DOHH2 (cell line): ENCODE measurements around the gene SHISA4.

Experiments used
- H3F3A ChIP-seq: fragments of 200-600 bp; sonication (generic), shearing (Covaris generic); 2 replicates; pipeline ENCODE4 v1.6.0; 2016; ENCODE audit warnings: antibody characterized with exemption, mild to moderate bottlenecking; ENCODE audit not compliant: control insufficient read depth, insufficient read depth
- H3K27ac ChIP-seq: fragments of 200-600 bp; sonication (generic); 2 replicates; pipeline ENCODE4 v1.5.1; 2014; ENCODE audit warnings: low read depth, mild to moderate bottlenecking, low read length, moderate library complexity
- H3K27me3 ChIP-seq: fragments of 200-600 bp; sonication (generic); 2 replicates; pipeline ENCODE4 v1.6.1; 2014; ENCODE audit warnings: mild to moderate bottlenecking, low read length, mixed read lengths; ENCODE audit not compliant: control insufficient read depth
- H3K36me3 ChIP-seq: fragments of 200-600 bp; sonication (generic); 2 replicates; pipeline ENCODE4 v1.6.1; 2014; ENCODE audit warnings: mild to moderate bottlenecking, low read length, moderate library complexity, mixed read lengths; ENCODE audit not compliant: control insufficient read depth
- H3K4me1 ChIP-seq: fragments of 200-600 bp; sonication (generic); 2 replicates; pipeline ENCODE4 v1.6.1; 2014; ENCODE audit warnings: mild to moderate bottlenecking, low read length, mixed read lengths; ENCODE audit not compliant: control insufficient read depth
- H3K4me2 ChIP-seq: fragments of 200-600 bp; sonication (generic); 2 replicates; pipeline ENCODE4 v1.6.0; 2014; ENCODE audit warnings: mild to moderate bottlenecking, low read length, moderate library complexity
- H3K4me3 ChIP-seq: fragments of 200-600 bp; sonication (generic); 2 replicates; pipeline ENCODE4 v1.5.1; 2014; ENCODE audit warnings: mild to moderate bottlenecking, low read length, mixed read lengths
- H3K79me2 ChIP-seq: fragments of 200-600 bp; sonication (generic); 2 replicates; pipeline ENCODE4 v1.6.1; 2014; ENCODE audit warnings: mild to moderate bottlenecking, low read length, mixed read lengths; ENCODE audit not compliant: control insufficient read depth
- H3K9me2 ChIP-seq: fragments of 200-600 bp; sonication (generic); replicated peaks from 2 replicates; pipeline ENCODE4 v1.6.1; 2014; ENCODE audit warnings: mild to moderate bottlenecking, low read length, mixed read lengths; ENCODE audit not compliant: control insufficient read depth
- H3K9me3 ChIP-seq: fragments of 200-600 bp; sonication (generic); 2 replicates; pipeline ENCODE4 v1.6.1; 2014; ENCODE audit warnings: antibody characterized with exemption, low read length, mixed read lengths; ENCODE audit not compliant: control insufficient read depth, insufficient read depth
- H4K20me1 ChIP-seq: fragments of 200-600 bp; sonication (generic); 2 replicates; pipeline ENCODE4 v1.6.0; 2014; ENCODE audit warnings: low read depth, mild to moderate bottlenecking, antibody characterized with exemption, low read length, moderate library complexity; ENCODE audit not compliant: control insufficient read depth, insufficient read depth
- EZH2phosphoT487 ChIP-seq: fragments of 200-600 bp; sonication (generic); IDR thresholded peaks from 2 replicates; pipeline ENCODE4 v1.6.1; 2017; ENCODE audit warnings: borderline replicate concordance, mild to moderate bottlenecking, antibody characterized with exemption, low read length, moderate library complexity, mixed read lengths
- TF ChIP-seq, protein P1 (sequence below): fragments of 200-600 bp; sonication (generic); IDR thresholded peaks from one replicate; pipeline ENCODE4 v1.5.1; 2014; ENCODE audit warnings: antibody characterized with exemption, mild to moderate bottlenecking, low read depth, low read length; ENCODE audit not compliant: poor library complexity, severe bottlenecking

SHISA4 gene

DNA sequence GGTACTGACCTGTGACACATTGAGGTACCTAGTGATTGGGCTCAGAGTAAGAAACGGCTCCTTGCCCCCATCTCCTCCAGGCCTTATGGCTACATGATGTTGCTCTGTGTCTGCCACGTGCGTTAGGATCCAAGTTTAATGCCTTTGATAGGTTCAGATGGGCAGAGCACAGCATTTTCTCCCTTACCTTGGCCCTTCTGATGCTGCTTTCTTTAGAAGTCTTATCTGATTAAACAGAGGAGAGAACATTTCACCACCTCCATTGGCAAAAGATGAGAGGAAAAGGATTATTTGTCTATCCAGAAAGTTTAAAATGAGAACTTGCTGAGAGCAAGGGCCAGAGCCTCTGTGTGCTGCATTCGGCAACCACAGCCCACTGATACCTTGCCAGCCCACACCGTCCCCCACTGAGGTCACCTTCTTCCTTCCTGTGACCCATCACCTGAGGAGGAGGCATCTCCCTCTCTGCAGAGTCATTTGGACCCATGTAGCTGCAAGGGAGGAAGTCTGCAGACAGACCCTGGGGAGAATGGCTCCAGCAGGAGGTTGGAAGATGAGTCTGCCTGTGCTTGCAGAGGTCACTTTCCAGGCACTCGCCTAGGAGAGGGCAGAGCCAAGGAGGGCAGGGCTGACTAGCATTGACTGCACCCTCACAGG lies 16.7 kb downstream of the SHISA4 start:
- Histone ChIP-seq H4K20me1 (no peaks in the 10 kb centered on the region), H3K9me3 (no peaks in the 10 kb centered on the region), H3K4me3 (no peak overlapping the region), H3K4me1 (no peaks in the 10 kb centered on the region), H3F3A (no peaks in the 10 kb centered on the region), H3K4me2 (no peak overlapping the region), H3K9me2 (no peaks in the 10 kb centered on the region), H3K36me3 (no peaks in the 10 kb centered on the region), H3K27me3 (peaks cover 5% of the 10 kb centered on the region; the same call in 1 of the 2 replicates), H3K27ac (no peak overlapping the region), H3K79me2 (no peaks in the 10 kb centered on the region)
- no peak for TF ChIP-seq EZH2phosphoT487
- TF ChIP-seq, protein P1, sequence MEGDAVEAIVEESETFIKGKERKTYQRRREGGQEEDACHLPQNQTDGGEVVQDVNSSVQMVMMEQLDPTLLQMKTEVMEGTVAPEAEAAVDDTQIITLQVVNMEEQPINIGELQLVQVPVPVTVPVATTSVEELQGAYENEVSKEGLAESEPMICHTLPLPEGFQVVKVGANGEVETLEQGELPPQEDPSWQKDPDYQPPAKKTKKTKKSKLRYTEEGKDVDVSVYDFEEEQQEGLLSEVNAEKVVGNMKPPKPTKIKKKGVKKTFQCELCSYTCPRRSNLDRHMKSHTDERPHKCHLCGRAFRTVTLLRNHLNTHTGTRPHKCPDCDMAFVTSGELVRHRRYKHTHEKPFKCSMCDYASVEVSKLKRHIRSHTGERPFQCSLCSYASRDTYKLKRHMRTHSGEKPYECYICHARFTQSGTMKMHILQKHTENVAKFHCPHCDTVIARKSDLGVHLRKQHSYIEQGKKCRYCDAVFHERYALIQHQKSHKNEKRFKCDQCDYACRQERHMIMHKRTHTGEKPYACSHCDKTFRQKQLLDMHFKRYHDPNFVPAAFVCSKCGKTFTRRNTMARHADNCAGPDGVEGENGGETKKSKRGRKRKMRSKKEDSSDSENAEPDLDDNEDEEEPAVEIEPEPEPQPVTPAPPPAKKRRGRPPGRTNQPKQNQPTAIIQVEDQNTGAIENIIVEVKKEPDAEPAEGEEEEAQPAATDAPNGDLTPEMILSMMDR = no peak

DNA sequence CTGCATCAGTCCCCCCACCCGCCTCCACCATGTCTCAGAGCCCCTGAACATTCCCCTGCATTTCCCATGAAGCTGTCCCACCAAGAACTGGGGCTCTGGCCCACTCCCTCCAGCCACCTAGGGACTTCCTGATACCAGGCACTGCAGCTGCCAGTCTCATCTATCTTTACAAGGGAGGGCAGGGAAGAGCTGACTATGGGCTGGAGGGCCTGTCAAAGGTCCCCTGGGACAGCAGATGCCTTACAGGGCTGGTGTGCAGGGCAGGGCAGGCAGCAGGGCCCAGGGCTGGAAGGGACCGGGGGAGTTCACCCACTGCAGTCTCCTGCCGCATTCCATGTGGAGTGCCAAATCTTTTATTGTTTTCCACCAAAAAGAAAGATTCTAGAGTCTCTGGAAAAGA lies 17.6 kb downstream of the SHISA4 start:
- peaks cover 5% of the 10 kb centered on the region; the same call in 1 of the 2 replicates for H3K27me3 ChIP-seq
- no peaks in the 10 kb centered on the region for H3K79me2 ChIP-seq
- no peaks in the 10 kb centered on the region for H3F3A ChIP-seq
- no peaks in the 10 kb centered on the region for H3K9me2 ChIP-seq
- no peaks in the 10 kb centered on the region for H3K36me3 ChIP-seq
- no peak overlapping the region for H3K4me3 ChIP-seq
- H3K4me1 ChIP-seq = no peaks in the 10 kb centered on the region
- TF ChIP-seq, protein P1 = no peak
- no peak overlapping the region for H3K27ac ChIP-seq
- no peaks in the 10 kb centered on the region for H4K20me1 ChIP-seq
- no peaks in the 10 kb centered on the region for H3K9me3 ChIP-seq
- H3K4me2 ChIP-seq = no peak overlapping the region

GRCh38 chr1:201907621-201908020 lies 18.9 kb downstream of the SHISA4 start:
- H3K9me2 ChIP-seq = no peaks in the 10 kb centered on the region
- H3K27ac ChIP-seq = no peak overlapping the region
- no peaks in the 10 kb centered on the region for H4K20me1 ChIP-seq
- H3K4me3 ChIP-seq = no peak overlapping the region
- H3K36me3 ChIP-seq = no peaks in the 10 kb centered on the region
- no peaks in the 10 kb centered on the region for H3K79me2 ChIP-seq
- TF ChIP-seq, protein P1 = no peak
- TF ChIP-seq EZH2phosphoT487 = no peak
- H3K4me2 ChIP-seq = no peak overlapping the region
- no peaks in the 10 kb centered on the region for H3F3A ChIP-seq
- peaks cover 5% of the 10 kb centered on the region; the same call in 1 of the 2 replicates for H3K27me3 ChIP-seq
- H3K4me1 ChIP-seq = no peaks in the 10 kb centered on the region
- no peaks in the 10 kb centered on the region for H3K9me3 ChIP-seq
